AG10803 (cell line): Measurements from ENCODE around the gene COL11A1.
"Not testable (repeated sequence)": the region's sequence is repeated elsewhere in the genome, so short reads cannot be mapped to it uniquely, and the experiment has no call there.

Source experiments
- DNase-seq: peaks from one replicate; pipeline ENCODE4 v3.0.0; 2010; ENCODE audit warnings: low read depth
- H3K4me3 ChIP-seq: 2 replicates; pipeline ENCODE4 v1.5.1; 2011; ENCODE audit warnings: mild to moderate bottlenecking, low read length, control low read depth
- CTCF ChIP-seq: conservative IDR thresholded peaks from 2 replicates; pipeline ENCODE4 v1.5.1; 2011; ENCODE audit warnings: mild to moderate bottlenecking, low read length, control low read depth, inconsistent platforms

COL11A1 gene

GRCh38 chr1:103056423-103056822 is 51.9 kb downstream of the COL11A1 start:
- no peak overlapping the region for H3K4me3 ChIP-seq
- no peak for DNase-seq
- TF ChIP-seq CTCF: no peak

- not testable (repeated sequence) for H3K4me3 ChIP-seq, DNase-seq
Observed at GRCh38 chr1:103028110-103028509, 80.2 kb downstream of the COL11A1 start.

- DNase-seq: no peak
- no peak overlapping the region for H3K4me3 ChIP-seq
- no peak for TF ChIP-seq CTCF
Observed at GRCh38 chr1:103025858-103026409, 82.4 kb downstream of the COL11A1 start.

- DNase-seq: no peak
- TF ChIP-seq CTCF: no peak
Observed at GRCh38 chr1:103024051-103024450, 84.3 kb downstream of the COL11A1 start.

GRCh38 chr1:103002005-103002404 is 106.3 kb downstream of the COL11A1 start:
- no peak for TF ChIP-seq CTCF
- no peak for DNase-seq

More at GRCh38 chr1:103024051-103024450, 84.3 kb downstream of the COL11A1 start:
- no peak overlapping the region for H3K4me3 ChIP-seq

GRCh38 chr1:102978874-102979273 is 129.4 kb downstream of the COL11A1 start:
- no peak overlapping the region for H3K4me3 ChIP-seq
- TF ChIP-seq CTCF: no peak
- no peak for DNase-seq

More at GRCh38 chr1:103002005-103002404, 106.3 kb downstream of the COL11A1 start:
- no peak overlapping the region for H3K4me3 ChIP-seq

- H3K4me3 ChIP-seq: no peak overlapping the region
- no peak for DNase-seq
- no peak for TF ChIP-seq CTCF
Observed at GRCh38 chr1:102977292-102977691, 131.0 kb downstream of the COL11A1 start.
